HL-60 (cell line): ENCODE data around the gene TRIM43.
"Not testable (repeated sequence)": the region's sequence is repeated elsewhere in the genome, so short reads cannot be mapped to it uniquely, and the experiment has no call there.

Source experiments
- GABPA ChIP-seq: IDR thresholded peaks from 2 replicates; pipeline ENCODE4 v1.6.1; 2012; ENCODE audit warnings: low read depth
- POLR2AphosphoS5 ChIP-seq: IDR thresholded peaks from 2 replicates; pipeline ENCODE4 v1.6.1; 2012; ENCODE audit warnings: low read depth
- TF ChIP-seq, protein P1 (sequence below): IDR thresholded peaks from one replicate; pipeline ENCODE4 v1.5.1; 2011; ENCODE audit warnings: low read length, control low read depth, inconsistent platforms; ENCODE audit not compliant: insufficient read depth

DNA sequence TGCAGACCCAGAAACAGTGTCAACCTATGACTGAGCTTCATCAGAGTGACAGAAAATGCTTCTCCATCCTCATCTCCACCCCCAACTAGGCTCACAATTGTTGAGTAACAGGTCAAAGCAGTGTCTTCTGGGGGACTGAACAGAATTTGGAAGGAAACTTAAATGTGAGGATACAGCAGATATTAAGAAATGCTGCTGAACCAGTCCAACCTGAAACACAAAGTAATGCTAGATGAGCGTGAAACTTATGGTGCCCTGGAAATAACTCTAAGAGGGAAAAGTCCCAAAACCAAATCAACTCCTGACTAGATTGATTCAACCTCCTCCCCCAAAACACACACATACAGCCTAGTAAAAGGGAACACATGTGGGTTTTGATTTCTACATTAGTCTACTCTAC lies 7.5 kb upstream of the TRIM43 start:
- TF ChIP-seq, protein P1, sequence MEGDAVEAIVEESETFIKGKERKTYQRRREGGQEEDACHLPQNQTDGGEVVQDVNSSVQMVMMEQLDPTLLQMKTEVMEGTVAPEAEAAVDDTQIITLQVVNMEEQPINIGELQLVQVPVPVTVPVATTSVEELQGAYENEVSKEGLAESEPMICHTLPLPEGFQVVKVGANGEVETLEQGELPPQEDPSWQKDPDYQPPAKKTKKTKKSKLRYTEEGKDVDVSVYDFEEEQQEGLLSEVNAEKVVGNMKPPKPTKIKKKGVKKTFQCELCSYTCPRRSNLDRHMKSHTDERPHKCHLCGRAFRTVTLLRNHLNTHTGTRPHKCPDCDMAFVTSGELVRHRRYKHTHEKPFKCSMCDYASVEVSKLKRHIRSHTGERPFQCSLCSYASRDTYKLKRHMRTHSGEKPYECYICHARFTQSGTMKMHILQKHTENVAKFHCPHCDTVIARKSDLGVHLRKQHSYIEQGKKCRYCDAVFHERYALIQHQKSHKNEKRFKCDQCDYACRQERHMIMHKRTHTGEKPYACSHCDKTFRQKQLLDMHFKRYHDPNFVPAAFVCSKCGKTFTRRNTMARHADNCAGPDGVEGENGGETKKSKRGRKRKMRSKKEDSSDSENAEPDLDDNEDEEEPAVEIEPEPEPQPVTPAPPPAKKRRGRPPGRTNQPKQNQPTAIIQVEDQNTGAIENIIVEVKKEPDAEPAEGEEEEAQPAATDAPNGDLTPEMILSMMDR = not testable (repeated sequence)
- TF ChIP-seq GABPA, POLR2AphosphoS5: not testable (repeated sequence)
